ENCODE results near the gene ADD1.

Gene ADD1

GRCh38 chr4:2861631-2862436 is 18.2 kb downstream of the ADD1 start:
- H3K9me3 ChIP-seq, result no peaks in the 10 kb centered on the region
- H3K4me1 ChIP-seq, result peaks cover 0 to 94% (median 61%) of the 10 kb centered on the region in 4 donors
- H3K27ac ChIP-seq, result no peak overlapping the region
- H3K4me3 ChIP-seq, result no peak overlapping the region
- intact Hi-C loops (cut with DNase I; ENCODE audit: low total_unique reads), result loop anchor here (10.0 kb wide), 1 partner anchor 97 kb away; no protein-coding TSS in a partner anchor
- H3K27me3 ChIP-seq, result no peaks in the 10 kb centered on the region
- TF ChIP-seq CTCF (IDR thresholded peaks at IDR 0.05), result no peak
- DNase-seq, result no peak
- no peaks in the 10 kb centered on the region for H3K36me3 ChIP-seq

- no peak for TF ChIP-seq CTCF (IDR thresholded peaks at IDR 0.05)
- Histone ChIP-seq H3K27ac (no peak overlapping the region), H3K4me3 (no peak overlapping the region), H3K36me3 (no peaks in the 10 kb centered on the region), H3K27me3 (no peaks in the 10 kb centered on the region), H3K4me1 (peaks cover 0 to 100% (median 65%) of the 10 kb centered on the region in 4 donors), H3K9me3 (no peaks in the 10 kb centered on the region)
- intact Hi-C loops (cut with DNase I; ENCODE audit: low total_unique reads), result loop anchor here (10.0 kb wide), 1 partner anchor 98 kb away; no protein-coding TSS in a partner anchor
- no peak for DNase-seq
These were observed 18.9 kb downstream of the ADD1 start for GRCh38 chr4:2862528-2862927.

GRCh38 chr4:2863649-2864048 is 20.0 kb downstream of the ADD1 start:
- H3K27ac ChIP-seq, result no peak overlapping the region
- H3K4me3 ChIP-seq, result no peak overlapping the region
- intact Hi-C loops (cut with DNase I; ENCODE audit: low total_unique reads), result loop anchor here (10.0 kb wide), 1 partner anchor 99 kb away; no protein-coding TSS in a partner anchor
- DNase-seq, result no peak
- no peaks in the 10 kb centered on the region for H3K36me3 ChIP-seq
- peaks cover 0 to 100% (median 69%) of the 10 kb centered on the region in 4 donors for H3K4me1 ChIP-seq
- TF ChIP-seq CTCF (IDR thresholded peaks at IDR 0.05), result no peak
- H3K27me3 ChIP-seq, result no peaks in the 10 kb centered on the region
- H3K9me3 ChIP-seq, result no peaks in the 10 kb centered on the region

GRCh38 chr4:2865196-2865780 is 21.6 kb downstream of the ADD1 start:
- Histone ChIP-seq H3K4me3 (no peak overlapping the region), H3K36me3 (no peaks in the 10 kb centered on the region), H3K9me3 (no peaks in the 10 kb centered on the region), H3K4me1 (peaks cover 0 to 99% (median 73%) of the 10 kb centered on the region in 4 donors), H3K27ac (no peak overlapping the region), H3K27me3 (no peaks in the 10 kb centered on the region)
- TF ChIP-seq CTCF (IDR thresholded peaks at IDR 0.05), result no peak
- DNase-seq, result no peak
- intact Hi-C loops (cut with DNase I; ENCODE audit: low total_unique reads), result loop anchor here (10.0 kb wide), 1 partner anchor 100 kb away; no protein-coding TSS in a partner anchor

GRCh38 chr4:2866160-2866861 is 22.7 kb downstream of the ADD1 start:
- Histone ChIP-seq H3K36me3 (no peaks in the 10 kb centered on the region), H3K27me3 (no peaks in the 10 kb centered on the region), H3K4me1 (peaks cover 0 to 92% (median 65%) of the 10 kb centered on the region in 4 donors), H3K27ac (no peak overlapping the region), H3K9me3 (no peaks in the 10 kb centered on the region), H3K4me3 (no peak overlapping the region)
- no peak for TF ChIP-seq CTCF (IDR thresholded peaks at IDR 0.05)
- no peak for DNase-seq
- intact Hi-C loops (cut with DNase I; ENCODE audit: low total_unique reads), result loop anchor here (10.0 kb wide), 1 partner anchor 102 kb away; no protein-coding TSS in a partner anchor
